ENCODE data around the gene PHF13.
"Not testable (repeated sequence)": the region's sequence is repeated elsewhere in the genome, so short reads cannot be mapped to it uniquely, and the experiment has no call there.

PHF13 gene

GRCh38 chr1:6651909-6652308, 38.4 kb downstream of the PHF13 start:
- TF ChIP-seq MAX (IDR thresholded peaks at IDR 0.05; ENCODE audit: low read depth, low read length), result no peak
- TF ChIP-seq MYC (IDR thresholded peaks at IDR 0.05; ENCODE audit: low read depth, low read length), result no peak
- TF ChIP-seq CTCF (IDR thresholded peaks at IDR 0.05; ENCODE audit: low read depth, low read length), result no peak
- no peak for TF ChIP-seq POLR2A (IDR thresholded peaks at IDR 0.05; ENCODE audit: extremely low read depth, insufficient read length)
- no peak overlapping the region for H3K4me3 ChIP-seq (ENCODE audit: low read depth, low read length)
- no peak for DNase-seq (ENCODE audit: low read depth)

- TF ChIP-seq CTCF (IDR thresholded peaks at IDR 0.05; ENCODE audit: low read depth, low read length) (no peak), MAX (IDR thresholded peaks at IDR 0.05; ENCODE audit: low read depth, low read length) (peak; percentile 97), MYC (IDR thresholded peaks at IDR 0.05; ENCODE audit: low read depth, low read length) (peak; percentile 98), POLR2A (IDR thresholded peaks at IDR 0.05; ENCODE audit: extremely low read depth, insufficient read length) (no peak)
- peak; percentile 92 for DNase-seq (ENCODE audit: low read depth)
- no peak overlapping the region for H3K4me3 ChIP-seq (ENCODE audit: low read depth, low read length)
Observed at GRCh38 chr1:6652986-6653385, 39.5 kb downstream of the PHF13 start.

- DNase-seq (ENCODE audit: low read depth), result no peak
- TF ChIP-seq POLR2A (IDR thresholded peaks at IDR 0.05; ENCODE audit: extremely low read depth, insufficient read length) (no peak), CTCF (IDR thresholded peaks at IDR 0.05; ENCODE audit: low read depth, low read length) (no peak), MYC (IDR thresholded peaks at IDR 0.05; ENCODE audit: low read depth, low read length) (no peak), MAX (IDR thresholded peaks at IDR 0.05; ENCODE audit: low read depth, low read length) (no peak)
- H3K4me3 ChIP-seq (ENCODE audit: low read depth, low read length), result no peak overlapping the region
Observed at GRCh38 chr1:6653436-6654290, 40.1 kb downstream of the PHF13 start.

GRCh38 chr1:6657138-6657537, 43.6 kb downstream of the PHF13 start:
- TF ChIP-seq MYC (IDR thresholded peaks at IDR 0.05; ENCODE audit: low read depth, low read length), result no peak
- TF ChIP-seq POLR2A (IDR thresholded peaks at IDR 0.05; ENCODE audit: extremely low read depth, insufficient read length), result no peak
- TF ChIP-seq CTCF (IDR thresholded peaks at IDR 0.05; ENCODE audit: low read depth, low read length), result no peak
- no peak for TF ChIP-seq MAX (IDR thresholded peaks at IDR 0.05; ENCODE audit: low read depth, low read length)
- H3K4me3 ChIP-seq (ENCODE audit: low read depth, low read length), result no peak overlapping the region
- no peak for DNase-seq (ENCODE audit: low read depth)

- no peak for DNase-seq (ENCODE audit: low read depth)
- TF ChIP-seq POLR2A (IDR thresholded peaks at IDR 0.05; ENCODE audit: extremely low read depth, insufficient read length) (no peak), MYC (IDR thresholded peaks at IDR 0.05; ENCODE audit: low read depth, low read length) (no peak)
- no peak overlapping the region for H3K4me3 ChIP-seq (ENCODE audit: low read depth, low read length)
Observed at GRCh38 chr1:6658359-6659060, 45.0 kb downstream of the PHF13 start.

- H3K4me3 ChIP-seq (ENCODE audit: low read depth, low read length), result no peak overlapping the region
- DNase-seq (ENCODE audit: low read depth), result no peak
- TF ChIP-seq MYC (IDR thresholded peaks at IDR 0.05; ENCODE audit: low read depth, low read length), result no peak
- no peak for TF ChIP-seq MAX (IDR thresholded peaks at IDR 0.05; ENCODE audit: low read depth, low read length)
- no peak for TF ChIP-seq CTCF (IDR thresholded peaks at IDR 0.05; ENCODE audit: low read depth, low read length)
- no peak for TF ChIP-seq POLR2A (IDR thresholded peaks at IDR 0.05; ENCODE audit: extremely low read depth, insufficient read length)
Observed at GRCh38 chr1:6660415-6661049, 47.0 kb downstream of the PHF13 start.

- H3K4me3 ChIP-seq (ENCODE audit: low read depth, low read length), result not testable (repeated sequence)
Observed at GRCh38 chr1:6662468-6662867, 48.9 kb downstream of the PHF13 start.

More at GRCh38 chr1:6662468-6662867, 48.9 kb downstream of the PHF13 start:
- DNase-seq (ENCODE audit: low read depth), result not testable (repeated sequence)
